SK-N-SH (cell line): ENCODE data around the gene CDC26. TPM values are rescaled to one million over a fixed set of nuclear protein-coding genes. Genes with fewer than 3 reads are reported as not detected.

Source experiments
- CTCF ChIA-PET: fragments of 300-600, 350-600 bp; formaldehyde crosslinking; extraction: SDS; loops from one replicate; lab custom pipeline; 2021; lab: Yijun Ruan, JAX
- POLR2A ChIA-PET: fragments of 350-600 bp; sonication (Branson Sonifier 250); formaldehyde crosslinking; extraction: SDS; loops from one replicate; lab custom pipeline; 2020; ENCODE audit warnings: antibody characterized with exemption, inconsistent platforms; lab: Yijun Ruan, JAX
- DNase-seq: peaks from one replicate; pipeline ENCODE4 v3.0.0; 2012
- H2AFZ ChIP-seq: fragments of 200-600 bp; sonication (generic); 2 replicates; pipeline ENCODE4 v1.8.1; 2016; ENCODE audit warnings: antibody characterized with exemption, mild to moderate bottlenecking, low read depth
- H3F3A ChIP-seq: fragments of 200-600 bp; sonication (generic); replicated peaks from 2 replicates; pipeline ENCODE3; 2016; ENCODE audit warnings: antibody characterized with exemption, mild to moderate bottlenecking; ENCODE audit not compliant: insufficient read depth
- H3K27ac ChIP-seq, 2 experiments: fragments of 200-500 bp in 1 of 2; fragments of 200-600 bp in 1 of 2; sonication (Bioruptor generic) in 1 of 2; sonication (generic), shearing (Covaris generic) in 1 of 2; 2 replicates each; pipeline versions ENCODE4 v1.5.1 to v1.6.1; 2014 to 2016; ENCODE audit warnings: low read depth in 2 of 2, inconsistent platforms in 1 of 2, low read length in 1 of 2, mild to moderate bottlenecking in 1 of 2, mixed read lengths in 1 of 2
- H3K27me3 ChIP-seq: fragments of 200-600 bp; sonication (generic), shearing (Covaris generic); 2 replicates; pipeline ENCODE4 v1.6.1; 2016; ENCODE audit warnings: mixed run types; ENCODE audit not compliant: insufficient read depth
- H3K36me3 ChIP-seq, 2 experiments: fragments of 200-500 bp in 1 of 2; fragments of 200-600 bp in 1 of 2; sonication (Bioruptor generic) in 1 of 2; sonication (generic) in 1 of 2; replicated peaks in 1 of 2; 2 replicates each; pipeline versions ENCODE3 to v1.5.1; 2014 to 2016; ENCODE audit warnings: low read length in 1 of 2, mild to moderate bottlenecking in 1 of 2; ENCODE audit not compliant: insufficient read depth in 2 of 2, control insufficient read depth in 1 of 2
- H3K4me1 ChIP-seq, 2 experiments: fragments of 200-500 bp in 1 of 2; fragments of 200-600 bp in 1 of 2; sonication (Bioruptor generic) in 1 of 2; sonication (generic), shearing (Covaris generic) in 1 of 2; 2 replicates each; pipeline versions ENCODE4 v1.5.1 to v1.6.1; 2014 to 2016; ENCODE audit warnings: low read depth in 1 of 2, low read length in 1 of 2, mixed run types in 1 of 2; ENCODE audit not compliant: insufficient read depth in 2 of 2, control insufficient read depth in 1 of 2
- H3K4me2 ChIP-seq: fragments of 200-600 bp; sonication (generic), shearing (Covaris generic); 2 replicates; pipeline ENCODE4 v1.6.1; 2017; ENCODE audit warnings: mixed run types
- H3K4me3 ChIP-seq, 2 experiments: fragments of 200-500 bp in 1 of 2; fragments of 200-600 bp in 1 of 2; sonication (Bioruptor generic) in 1 of 2; sonication (generic), shearing (Covaris generic) in 1 of 2; 2 replicates each; pipeline versions ENCODE4 v1.5.1 to v1.8.1; 2014 to 2016; ENCODE audit warnings: low read depth in 2 of 2, inconsistent platforms in 1 of 2, low read length in 1 of 2, mild to moderate bottlenecking in 1 of 2, mixed read lengths in 1 of 2, moderate library complexity in 1 of 2
- H3K79me2 ChIP-seq: fragments of 200-600 bp; sonication (generic); 2 replicates; pipeline ENCODE4 v1.8.1; 2017; ENCODE audit warnings: mild to moderate bottlenecking; ENCODE audit not compliant: insufficient read depth
- H3K9ac ChIP-seq: fragments of 200-600 bp; sonication (generic); 2 replicates; pipeline ENCODE4 v1.6.1; 2017; ENCODE audit warnings: mixed run types
- H3K9me2 ChIP-seq: fragments of 200-600 bp; sonication (generic); 2 replicates; pipeline ENCODE4 v1.6.1; 2017; ENCODE audit warnings: mixed run types
- H3K9me3 ChIP-seq: fragments of 200-600 bp; sonication (generic); 2 replicates; pipeline ENCODE4 v1.6.1; 2017; ENCODE audit warnings: mixed run types, mild to moderate bottlenecking, moderate library complexity
- H4K20me1 ChIP-seq: fragments of 200-600 bp; sonication (generic); 2 replicates; pipeline ENCODE4 v1.6.1; 2017; ENCODE audit warnings: mild to moderate bottlenecking, mixed run types; ENCODE audit not compliant: insufficient read depth
- CTCF ChIP-seq: fragments of 200-600 bp; sonication (generic); IDR thresholded peaks from 2 replicates; pipeline ENCODE4 v1.6.1; 2017; ENCODE audit warnings: antibody characterized with exemption, mild to moderate bottlenecking, moderate library complexity
- EP300 ChIP-seq, 2 experiments: IDR thresholded peaks; 2 replicates each; pipeline versions ENCODE4 v1.4.0 to v1.6.1; 2012; ENCODE audit warnings: borderline replicate concordance in 1 of 2, low read depth in 1 of 2, low read length in 1 of 2
- FOSL2 ChIP-seq: IDR thresholded peaks from 2 replicates; pipeline ENCODE4 v1.4.0; 2012; ENCODE audit warnings: low read depth, mild to moderate bottlenecking, moderate library complexity, borderline replicate concordance
- FOXJ3 ChIP-seq: sonication (generic); formaldehyde crosslinking; IDR thresholded peaks from 2 replicates; pipeline ENCODE4 v1.5.1; 2020; ENCODE audit warnings: mild to moderate bottlenecking, missing genetic modification reagents
- FOXM1 ChIP-seq: IDR thresholded peaks from 2 replicates; pipeline ENCODE4 v1.4.0; 2012; ENCODE audit warnings: low read depth, mild to moderate bottlenecking
- GATA2 ChIP-seq: sonication (generic); formaldehyde crosslinking; IDR thresholded peaks from 2 replicates; pipeline ENCODE4 v1.5.0; 2020; ENCODE audit warnings: mild to moderate bottlenecking, missing genetic modification reagents
- JUND ChIP-seq: IDR thresholded peaks from 2 replicates; pipeline ENCODE4 v1.4.0; 2012
- POLR2AphosphoS5 ChIP-seq: IDR thresholded peaks from 2 replicates; pipeline ENCODE4 v1.6.1; 2012; ENCODE audit warnings: low read depth, low read length
- RAD21 ChIP-seq: IDR thresholded peaks from 2 replicates; pipeline ENCODE4 v1.6.1; 2012; ENCODE audit warnings: mild to moderate bottlenecking, low read length
- REST ChIP-seq: IDR thresholded peaks from 2 replicates; pipeline ENCODE4 v1.6.1; 2012; ENCODE audit warnings: mild to moderate bottlenecking, low read depth, low read length, moderate library complexity
- RFX5 ChIP-seq: IDR thresholded peaks from 2 replicates; pipeline ENCODE4 v1.6.1; 2012; ENCODE audit warnings: mild to moderate bottlenecking, improper control_type of control experiment, low read length
- RXRA ChIP-seq: IDR thresholded peaks from 2 replicates; pipeline ENCODE4 v1.4.0; 2012; ENCODE audit warnings: low read depth, mild to moderate bottlenecking, borderline replicate concordance
- SMC3 ChIP-seq: IDR thresholded peaks from 2 replicates; pipeline ENCODE4 v1.6.1; 2012; ENCODE audit warnings: low read depth, low read length, improper control_type of control experiment
- TAF1 ChIP-seq: IDR thresholded peaks from 2 replicates; pipeline ENCODE4 v1.6.1; 2012; ENCODE audit warnings: low read depth, mild to moderate bottlenecking, low read length, moderate library complexity, borderline replicate concordance
- TCF12 ChIP-seq: IDR thresholded peaks from 2 replicates; pipeline ENCODE4 v1.4.0; 2012
- TEAD4 ChIP-seq: IDR thresholded peaks from 2 replicates; pipeline ENCODE4 v1.4.0; 2012; ENCODE audit warnings: mild to moderate bottlenecking, borderline replicate concordance; ENCODE audit not compliant: insufficient read depth
- USF1 ChIP-seq: IDR thresholded peaks from 2 replicates; pipeline ENCODE4 v1.4.0; 2012; ENCODE audit warnings: low read depth, borderline replicate concordance
- YY1 ChIP-seq: IDR thresholded peaks from 2 replicates; pipeline ENCODE4 v1.4.0; 2012; ENCODE audit warnings: low read depth, mild to moderate bottlenecking
- WGBS: methylation state at CpG from one replicate; pipeline ENCODE4 v1.1.6; 2017; ENCODE audit warnings: low lambda C conversion rate; 5-methylcytosine and 5-hydroxymethylcytosine counted together
- polyA plus RNA-seq, 3 experiments: library from polyadenylated mRNA; depleted of rRNA; stranded (reverse); fragments of >200 nt; gene quantifications; 2 replicates each; pipeline ENCODE4 v1.2.3, GENCODE V29; 2012
- TF ChIP-seq, protein P1 (sequence below): fragments of 150-350 bp; IDR thresholded peaks from 2 replicates; pipeline ENCODE4 v1.6.1; 2017; ENCODE audit warnings: antibody characterized with exemption, low read length, low read depth, borderline replicate concordance

CDC26 gene
- polyA plus RNA-seq, 1 of the 3 experiments (the other 2 are of a cell fraction), result 31.0 TPM

DNA sequence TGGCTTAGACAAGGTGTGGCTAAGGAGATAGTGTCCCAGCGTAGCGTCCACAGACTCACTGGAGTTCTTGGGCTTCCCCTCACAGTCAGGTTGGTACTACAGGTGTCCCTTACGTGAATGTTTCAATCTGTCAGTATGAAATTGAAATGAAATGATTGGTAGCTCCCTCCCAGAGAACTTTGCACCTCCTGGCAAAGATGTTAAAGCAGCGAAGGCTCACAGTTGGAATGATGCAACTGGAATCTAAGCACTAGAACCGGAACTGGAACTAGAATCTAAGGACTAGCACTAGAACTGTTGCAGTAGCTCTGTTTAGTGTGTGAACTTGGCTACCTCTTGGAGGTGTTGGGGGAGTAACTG lies 52.9 kb downstream of the CDC26 start:
- Histone ChIP-seq H3K79me2 (peaks cover 65% of the 10 kb centered on the region), H3F3A (peaks cover 7% of the 10 kb centered on the region), H3K4me3 (peak overlapping the region; percentile 96 to 98), H3K9ac (peak overlapping the region; percentile 82), H3K36me3 (peaks cover 9 to 10% of the 10 kb centered on the region in 2 experiments), H3K9me3 (no peaks in the 10 kb centered on the region), H4K20me1 (no peaks in the 10 kb centered on the region), H2AFZ (peak overlapping the region; percentile 92), H3K9me2 (no peaks in the 10 kb centered on the region), H3K4me2 (peak overlapping the region; percentile 95), H3K27me3 (no peaks in the 10 kb centered on the region), H3K27ac (peak overlapping the region in 1 of 2 experiments; percentile 67; a peak in 1 of 4 replicates), H3K4me1 (peaks cover 16 to 17% of the 10 kb centered on the region in 2 experiments)
- no peak for DNase-seq
- no peak for TF ChIP-seq TEAD4
- TF ChIP-seq SMC3, result no peak
- no peak for TF ChIP-seq FOSL2
- TF ChIP-seq GATA2 (CRISPR knock-in tag), result no peak
- TF ChIP-seq, protein P1, sequence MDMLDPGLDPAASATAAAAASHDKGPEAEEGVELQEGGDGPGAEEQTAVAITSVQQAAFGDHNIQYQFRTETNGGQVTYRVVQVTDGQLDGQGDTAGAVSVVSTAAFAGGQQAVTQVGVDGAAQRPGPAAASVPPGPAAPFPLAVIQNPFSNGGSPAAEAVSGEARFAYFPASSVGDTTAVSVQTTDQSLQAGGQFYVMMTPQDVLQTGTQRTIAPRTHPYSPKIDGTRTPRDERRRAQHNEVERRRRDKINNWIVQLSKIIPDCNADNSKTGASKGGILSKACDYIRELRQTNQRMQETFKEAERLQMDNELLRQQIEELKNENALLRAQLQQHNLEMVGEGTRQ, result no peak
- TF ChIP-seq POLR2AphosphoS5, result no peak
- no peak for TF ChIP-seq CTCF
- TF ChIP-seq REST, result no peak
- no peak for TF ChIP-seq TCF12
- TF ChIP-seq JUND, result no peak
- TF ChIP-seq FOXJ3 (CRISPR knock-in tag), result no peak
- no peak for TF ChIP-seq TAF1
- TF ChIP-seq RFX5, result no peak
- no peak for TF ChIP-seq YY1
- no peak for TF ChIP-seq USF1
- TF ChIP-seq FOXM1, result no peak
- TF ChIP-seq RAD21, result no peak
- TF ChIP-seq RXRA, result no peak
- TF ChIP-seq EP300 (IDR thresholded peaks at IDR 0.05; ENCODE audit: borderline replicate concordance in 1 of 2, low read depth in 1 of 2, low read length in 1 of 2), result no peak
- CTCF ChIA-PET, result interaction anchor here (1.3 to 4.1 kb wide), 3 partner anchors 10 to 101 kb away, joined by 3 to 19 read pairs (median 5); partner anchors contain the start of genes CDC26 and PRPF4
- POLR2A ChIA-PET, result interaction anchor here (1.2 to 2.3 kb wide), 2 partner anchors 32 to 118 kb away, joined by 3 to 15 read pairs; partner anchors contain the start of gene WDR31
- WGBS, result 30% methylated on average over 4 of the region's 5 CpGs
